Ascending aorta (tissue), 2 donors: ENCODE results near the gene ACBD4. TPM values are rescaled to one million over a fixed set of nuclear protein-coding genes. Genes with fewer than 3 reads are reported as not detected.

Experiments used
- DNase-seq, 2 donors: peaks; one replicate each; pipeline ENCODE4 v3.0.0-alpha.2; 2019; ENCODE audit warnings: low spot score in 2 of 2
- H3K27ac ChIP-seq, 2 donors: fragments of 200-600 bp; sonication (generic); one replicate each; pipeline ENCODE4 v1.5.1; 2016 to 2017; ENCODE audit warnings: mild to moderate bottlenecking in 1 of 2
- H3K27me3 ChIP-seq: fragments of 200-600 bp; sonication (generic); one replicate; pipeline ENCODE4 v1.5.1; 2017
- H3K36me3 ChIP-seq, 2 donors: fragments of 200-600 bp; sonication (generic); one replicate each; pipeline ENCODE4 v1.5.1; 2016
- H3K4me1 ChIP-seq, 2 donors: fragments of 200-600 bp; sonication (generic); one replicate each; pipeline ENCODE4 v1.5.1; 2016 to 2017; ENCODE audit warnings: mild to moderate bottlenecking in 1 of 2
- H3K4me3 ChIP-seq, 2 donors: fragments of 200-600 bp; sonication (generic); one replicate each; pipeline ENCODE4 v1.5.1; 2016 to 2017; ENCODE audit warnings: mild to moderate bottlenecking in 1 of 2
- H3K9me3 ChIP-seq, 2 donors: fragments of 200-600 bp; sonication (generic); one replicate each; pipeline ENCODE4 v1.5.1; 2016
- CTCF ChIP-seq, 3 experiments: fragments of 200-600 bp in 2 of 3; fragments of 450-650 bp in 1 of 3; sonication (generic) in 2 of 3; IDR thresholded peaks; one replicate each; pipeline ENCODE4 v1.5.1; 2016 to 2019; ENCODE audit warnings: antibody characterized with exemption in 3 of 3, mild to moderate bottlenecking in 1 of 3, moderate library complexity in 1 of 3
- intact Hi-C: fragments of 100-400 bp; cut with DNase I; formaldehyde crosslinking; loops from one replicate; pipeline ENCODE4 v1.15.1; 2023
- total RNA-seq: library from RNA; depleted of rRNA; stranded (reverse); fragments of >200 nt; gene quantifications from one replicate; pipeline ENCODE4 v1.1.0, GENCODE V29; 2016

ACBD4 gene
- total RNA-seq, 1 donor from 2014 or later, result 14.7 TPM

- no peaks in the 10 kb centered on the region for H3K9me3 ChIP-seq
- no peak for DNase-seq
- H3K27me3 ChIP-seq, result no peaks in the 10 kb centered on the region
- H3K4me1 ChIP-seq, result peaks cover 34 to 66% of the 10 kb centered on the region in 2 donors
- H3K27ac ChIP-seq, result peak overlapping the region; percentile 76 to 87
- intact Hi-C loops, result no loop called here
- TF ChIP-seq CTCF (IDR thresholded peaks at IDR 0.05), result no peak
- no peak overlapping the region for H3K4me3 ChIP-seq
- H3K36me3 ChIP-seq, result peaks cover 42 to 67% of the 10 kb centered on the region in 2 donors
Measured at GRCh38 chr17:45088741-45089140, 46.7 kb upstream of the ACBD4 start.

- H3K4me1 ChIP-seq, result peaks cover 41 to 84% of the 10 kb centered on the region in 2 donors
- peaks cover 44 to 68% of the 10 kb centered on the region in 2 donors for H3K36me3 ChIP-seq
- TF ChIP-seq CTCF (IDR thresholded peaks at IDR 0.05), result no peak
- H3K4me3 ChIP-seq, result no peak overlapping the region
- intact Hi-C loops, result no loop called here
- no peak for DNase-seq
- peak overlapping the region; percentile 76 to 87 for H3K27ac ChIP-seq
- no peaks in the 10 kb centered on the region for H3K9me3 ChIP-seq
- no peaks in the 10 kb centered on the region for H3K27me3 ChIP-seq
Measured at GRCh38 chr17:45090711-45091110, 44.8 kb upstream of the ACBD4 start.

GRCh38 chr17:45091778-45092425 lies 43.6 kb upstream of the ACBD4 start:
- intact Hi-C loops, result no loop called here
- Histone ChIP-seq H3K27me3 (no peaks in the 10 kb centered on the region), H3K36me3 (peaks cover 51 to 69% of the 10 kb centered on the region in 2 donors), H3K9me3 (no peaks in the 10 kb centered on the region), H3K4me3 (no peak overlapping the region), H3K27ac (peak overlapping the region; percentile 76 to 87), H3K4me1 (peaks cover 41 to 87% of the 10 kb centered on the region in 2 donors)
- no peak for TF ChIP-seq CTCF (IDR thresholded peaks at IDR 0.05)
- no peak for DNase-seq

DNA sequence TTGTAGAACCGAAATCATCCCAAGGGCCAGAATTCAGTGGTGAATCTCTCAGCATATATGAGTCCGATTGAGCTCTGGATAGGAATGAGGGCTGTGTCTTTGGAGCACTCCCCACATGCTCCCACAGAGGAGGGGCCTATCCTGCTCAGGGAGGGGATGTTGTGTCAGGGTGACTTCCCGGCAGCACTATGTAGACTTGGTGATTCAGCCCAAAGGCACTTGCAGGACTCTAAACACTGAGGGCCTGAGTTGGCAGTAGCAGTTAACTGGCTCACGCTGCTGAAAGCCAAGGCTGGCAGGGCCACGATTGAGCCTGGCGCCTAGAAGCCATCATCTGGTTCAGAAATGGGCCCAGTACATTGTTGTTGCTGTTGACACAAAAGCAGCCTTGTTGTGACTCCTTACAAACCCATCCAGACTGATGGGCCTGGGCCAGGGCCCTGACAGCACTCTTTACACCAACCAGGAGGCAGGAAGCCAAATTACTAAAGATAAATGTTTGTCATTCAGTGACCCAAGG lies 42.5 kb upstream of the ACBD4 start:
- intact Hi-C loops, result loop anchor here (1.0 kb wide), 1 partner anchor 32 kb away; the partner anchor contains the start of gene NMT1
- H3K36me3 ChIP-seq, result peaks cover 58 to 71% of the 10 kb centered on the region in 2 donors

DNA sequence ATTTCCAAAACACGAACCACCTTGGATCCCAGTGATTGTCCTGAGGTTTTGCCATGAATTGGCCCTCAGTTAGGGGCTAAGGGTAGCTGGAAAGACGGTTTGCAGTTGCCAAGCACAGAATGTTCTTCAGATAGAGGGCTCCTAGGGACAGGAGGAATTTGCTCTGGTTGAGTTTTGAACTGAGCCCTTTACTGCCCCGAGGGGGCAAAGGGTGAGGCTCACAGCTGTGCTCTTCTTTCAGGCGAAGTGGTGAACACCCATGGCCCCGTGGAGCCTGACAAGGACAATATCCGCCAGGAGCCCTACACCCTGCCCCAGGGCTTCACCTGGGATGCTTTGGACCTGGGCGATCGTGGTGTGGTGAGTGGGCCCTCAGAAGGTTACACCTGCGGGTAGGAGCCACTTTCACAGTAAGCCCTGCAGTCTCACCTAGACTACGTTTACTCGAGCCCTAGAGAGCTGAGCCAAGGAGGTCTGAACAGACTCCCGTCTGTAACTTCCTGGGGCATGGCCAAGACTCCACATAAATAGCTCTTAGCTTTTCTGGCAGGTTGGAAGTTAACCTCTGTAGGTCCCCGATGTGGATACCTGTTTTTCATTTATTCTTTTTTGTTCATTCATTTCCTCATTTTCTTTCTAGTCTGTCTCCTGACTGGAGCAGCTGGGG lies 41.9 kb upstream of the ACBD4 start:
- Histone ChIP-seq H3K4me1 (peaks cover 39 to 80% of the 10 kb centered on the region in 2 donors), H3K36me3 (peaks cover 63 to 74% of the 10 kb centered on the region in 2 donors), H3K27ac (peak overlapping the region; percentile 87 to 94), H3K27me3 (no peaks in the 10 kb centered on the region), H3K9me3 (no peaks in the 10 kb centered on the region), H3K4me3 (peak overlapping the region in 1 of 2 donors; percentile 8)
- no peak for TF ChIP-seq CTCF (IDR thresholded peaks at IDR 0.05)
- intact Hi-C loops, result loop anchor here (1.0 kb wide), 1 partner anchor 32 kb away; the partner anchor contains the start of gene NMT1
- DNase-seq, result peak in 1 of 2 donors; percentile 75

More for the DNA sequence above, 42.5 kb upstream of the ACBD4 start:
- Histone ChIP-seq H3K9me3 (no peaks in the 10 kb centered on the region), H3K4me3 (peak overlapping the region in 1 of 2 donors; percentile 8), H3K27me3 (no peaks in the 10 kb centered on the region), H3K4me1 (peaks cover 41 to 80% of the 10 kb centered on the region in 2 donors), H3K27ac (peak overlapping the region; percentile 87 to 94)
- DNase-seq, result peak; percentile 81 to 97
- no peak for TF ChIP-seq CTCF (IDR thresholded peaks at IDR 0.05)
